Activated B cell treated with CpG ODN at 0.5 μM for 24 hours (primary cell): ENCODE data around the gene TSR3. TPM values are rescaled to one million over a fixed set of nuclear protein-coding genes. Genes with fewer than 3 reads are reported as not detected.

Source experiments
- ATAC-seq: fragments of 200-7000 bp; cut with Tn5 transposase; one replicate; pipeline ENCODE4 v1.10.0; 2021; ENCODE audit warnings: low read depth, mild to moderate bottlenecking, moderate library complexity
- CTCF ChIA-PET: fragments of 350-600 bp; sonication (Branson Sonifier 250); formaldehyde crosslinking; loops from one replicate; lab custom pipeline; 2021; ENCODE audit warnings: antibody characterized with exemption; lab: Charles Lee
- POLR2A ChIA-PET: fragments of 350-600 bp; sonication (Branson Sonifier 250); formaldehyde crosslinking; loops from one replicate; lab custom pipeline; 2021; ENCODE audit warnings: antibody characterized with exemption; lab: Charles Lee
- DNase-seq: peaks from one replicate; pipeline ENCODE4 v3.0.0; 2022
- H3K27ac Mint-ChIP-seq: one replicate; pipeline ENCODE4 v1.8.0; 2020; ENCODE audit warnings: mixed read lengths
- H3K27me3 Mint-ChIP-seq: one replicate; pipeline ENCODE4 v1.8.0; 2021; ENCODE audit warnings: mixed read lengths
- H3K36me3 Mint-ChIP-seq: one replicate; pipeline ENCODE4 v1.8.0; 2021; ENCODE audit warnings: low read depth, mixed read lengths
- H3K4me1 Mint-ChIP-seq: one replicate; pipeline ENCODE4 v1.8.0; 2021; ENCODE audit warnings: mixed read lengths
- H3K4me3 Mint-ChIP-seq: one replicate; pipeline ENCODE4 v1.8.0; 2020; ENCODE audit warnings: mild to moderate bottlenecking, mixed read lengths
- H3K9me3 Mint-ChIP-seq: one replicate; pipeline ENCODE4 v1.8.0; 2020; ENCODE audit warnings: mixed read lengths
- intact Hi-C: fragments of 100-400 bp; cut with micrococcal nuclease; formaldehyde crosslinking; loops from one replicate; pipeline ENCODE4 v1.15.1; 2024
- total RNA-seq: library from RNA; stranded (reverse); gene quantifications from 2 replicates; pipeline ENCODE4 v1.2.3, GENCODE V29; 2022
- TF ChIP-seq, protein P1 (sequence below): fragments of 200-600 bp; IDR thresholded peaks from one replicate; pipeline ENCODE4 v1.8.0; 2022; ENCODE audit warnings: antibody characterized with exemption, mild to moderate bottlenecking

TSR3 gene
- total RNA-seq, 1 donor from 2014 or later = 45.3 TPM

DNA sequence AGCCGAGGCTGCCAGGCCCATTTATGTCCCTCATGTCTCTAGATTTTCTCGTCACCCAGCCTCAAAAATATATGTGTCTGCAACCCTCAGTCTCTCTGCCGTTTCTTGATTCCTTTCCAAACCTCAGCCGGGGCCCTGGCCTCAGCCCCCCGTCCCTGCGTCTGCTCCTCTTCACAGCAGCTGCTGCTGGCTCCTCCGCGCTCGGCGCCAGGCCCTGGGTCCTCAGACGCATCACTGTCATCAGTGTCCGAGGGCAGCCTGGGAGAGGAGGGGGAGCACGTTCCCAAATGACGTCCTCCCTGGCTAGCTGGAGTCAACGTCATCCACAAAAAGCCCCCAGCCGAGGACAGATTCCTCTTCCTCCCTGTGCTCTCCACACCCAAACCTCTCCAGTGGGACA lies 2.3 kb downstream of the TSR3 start:
- no peaks in the 10 kb centered on the region for H3K27me3 Mint-ChIP-seq
- no peak overlapping the region for H3K4me3 Mint-ChIP-seq
- peaks cover 27% of the 10 kb centered on the region for H3K4me1 Mint-ChIP-seq
- ChIA-PET POLR2A (no interaction called here), CTCF (no interaction called here)
- no peak for ATAC-seq
- H3K27ac Mint-ChIP-seq = no peak overlapping the region
- H3K36me3 Mint-ChIP-seq = peaks cover 24% of the 10 kb centered on the region
- TF ChIP-seq, protein P1, sequence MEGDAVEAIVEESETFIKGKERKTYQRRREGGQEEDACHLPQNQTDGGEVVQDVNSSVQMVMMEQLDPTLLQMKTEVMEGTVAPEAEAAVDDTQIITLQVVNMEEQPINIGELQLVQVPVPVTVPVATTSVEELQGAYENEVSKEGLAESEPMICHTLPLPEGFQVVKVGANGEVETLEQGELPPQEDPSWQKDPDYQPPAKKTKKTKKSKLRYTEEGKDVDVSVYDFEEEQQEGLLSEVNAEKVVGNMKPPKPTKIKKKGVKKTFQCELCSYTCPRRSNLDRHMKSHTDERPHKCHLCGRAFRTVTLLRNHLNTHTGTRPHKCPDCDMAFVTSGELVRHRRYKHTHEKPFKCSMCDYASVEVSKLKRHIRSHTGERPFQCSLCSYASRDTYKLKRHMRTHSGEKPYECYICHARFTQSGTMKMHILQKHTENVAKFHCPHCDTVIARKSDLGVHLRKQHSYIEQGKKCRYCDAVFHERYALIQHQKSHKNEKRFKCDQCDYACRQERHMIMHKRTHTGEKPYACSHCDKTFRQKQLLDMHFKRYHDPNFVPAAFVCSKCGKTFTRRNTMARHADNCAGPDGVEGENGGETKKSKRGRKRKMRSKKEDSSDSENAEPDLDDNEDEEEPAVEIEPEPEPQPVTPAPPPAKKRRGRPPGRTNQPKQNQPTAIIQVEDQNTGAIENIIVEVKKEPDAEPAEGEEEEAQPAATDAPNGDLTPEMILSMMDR = no peak
- intact Hi-C loops = no loop called here
- DNase-seq = no peak
- no peaks in the 10 kb centered on the region for H3K9me3 Mint-ChIP-seq

DNA sequence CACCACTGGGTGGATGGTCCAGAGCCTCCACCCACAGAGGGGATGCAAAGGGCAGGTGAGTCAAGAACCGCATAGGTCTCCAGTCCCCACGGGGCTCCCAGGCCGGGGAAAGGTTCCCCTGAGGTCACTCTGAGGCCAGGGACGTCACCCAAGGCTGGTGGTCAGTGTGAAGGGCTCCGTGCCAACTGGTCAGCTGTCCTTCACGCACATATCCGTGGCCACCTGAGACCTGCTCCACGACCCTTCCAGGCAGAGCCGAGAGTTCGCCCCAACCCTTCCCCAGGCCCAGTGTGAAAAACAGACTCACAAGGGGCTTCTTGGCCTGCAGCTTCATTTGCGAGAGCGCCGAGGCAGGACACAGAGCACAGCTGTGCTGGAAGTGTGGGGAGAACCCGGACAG lies 2.8 kb downstream of the TSR3 start:
- Mint-ChIP-seq H3K9me3 (no peaks in the 10 kb centered on the region), H3K36me3 (peaks cover 24% of the 10 kb centered on the region), H3K27me3 (no peaks in the 10 kb centered on the region), H3K27ac (no peak overlapping the region), H3K4me3 (no peak overlapping the region), H3K4me1 (peaks cover 29% of the 10 kb centered on the region)
- DNase-seq = no peak
- POLR2A ChIA-PET = no interaction called here
- no peak for ATAC-seq
- CTCF ChIA-PET = interaction anchor here (0.8 kb wide), 1 partner anchor 15 kb away, joined by 3 read pairs; no protein-coding TSS in a partner anchor
- intact Hi-C loops = no loop called here
- TF ChIP-seq, protein P1 = no peak

DNA sequence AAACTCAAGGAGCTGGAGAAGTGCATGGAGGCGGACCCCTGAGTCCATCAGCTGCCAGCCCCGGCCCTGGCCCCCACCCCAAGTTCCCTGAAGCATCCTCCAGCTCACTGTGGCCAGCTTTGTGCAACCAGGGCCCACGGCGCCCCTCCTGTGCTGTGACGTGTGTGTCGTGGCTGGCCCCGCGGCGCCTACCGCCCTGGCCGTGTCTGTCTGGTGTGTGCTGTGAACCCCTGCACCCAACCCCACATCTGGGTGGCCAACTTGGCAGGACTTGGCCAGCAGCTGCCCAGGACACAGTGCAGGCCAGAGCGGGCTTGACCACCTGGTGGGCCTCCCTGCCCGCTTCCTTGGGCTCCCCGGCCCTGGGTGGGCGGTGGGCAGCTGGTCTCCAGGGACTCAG lies 3.2 kb downstream of the TSR3 start:
- CTCF ChIA-PET = interaction anchor here (0.8 kb wide), 1 partner anchor 15 kb away, joined by 3 read pairs; no protein-coding TSS in a partner anchor

DNA sequence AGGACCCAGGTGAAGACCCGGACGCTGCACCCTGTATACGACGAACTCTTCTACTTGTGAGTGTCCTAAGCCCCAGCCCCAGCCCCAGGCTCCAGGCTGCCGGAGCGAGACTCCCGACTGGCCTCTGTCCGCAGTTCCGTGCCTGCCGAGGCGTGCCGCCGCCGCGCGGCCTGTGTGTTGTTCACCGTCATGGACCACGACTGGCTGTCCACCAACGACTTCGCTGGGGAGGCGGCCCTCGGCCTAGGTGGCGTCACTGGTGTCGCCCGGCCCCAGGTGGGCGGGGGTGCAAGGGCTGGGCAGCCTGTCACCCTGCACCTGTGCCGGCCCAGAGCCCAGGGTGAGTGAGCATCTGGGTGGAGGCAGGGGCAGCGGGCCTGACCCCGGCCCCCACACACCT lies 3.7 kb downstream of the TSR3 start:
- Mint-ChIP-seq H3K27me3 (no peaks in the 10 kb centered on the region), H3K9me3 (no peaks in the 10 kb centered on the region), H3K36me3 (peaks cover 21% of the 10 kb centered on the region), H3K27ac (no peak overlapping the region), H3K4me1 (peaks cover 27% of the 10 kb centered on the region), H3K4me3 (no peak overlapping the region)
- no peak for DNase-seq
- ChIA-PET POLR2A (interaction anchor here (0.8 kb wide), 1 partner anchor 17 kb away, joined by 5 read pairs; no protein-coding TSS in a partner anchor), CTCF (no interaction called here)
- no peak for ATAC-seq
- TF ChIP-seq, protein P1 = no peak
- intact Hi-C loops = no loop called here

More for the DNA sequence above, 3.2 kb downstream of the TSR3 start:
- POLR2A ChIA-PET = no interaction called here
- intact Hi-C loops = no loop called here
- H3K27ac Mint-ChIP-seq = no peak overlapping the region
- no peaks in the 10 kb centered on the region for H3K27me3 Mint-ChIP-seq
- DNase-seq = no peak
- no peak overlapping the region for H3K4me3 Mint-ChIP-seq
- no peak for ATAC-seq
- H3K36me3 Mint-ChIP-seq = peaks cover 24% of the 10 kb centered on the region
- TF ChIP-seq, protein P1 = no peak
- peaks cover 27% of the 10 kb centered on the region for H3K4me1 Mint-ChIP-seq
- no peaks in the 10 kb centered on the region for H3K9me3 Mint-ChIP-seq

DNA sequence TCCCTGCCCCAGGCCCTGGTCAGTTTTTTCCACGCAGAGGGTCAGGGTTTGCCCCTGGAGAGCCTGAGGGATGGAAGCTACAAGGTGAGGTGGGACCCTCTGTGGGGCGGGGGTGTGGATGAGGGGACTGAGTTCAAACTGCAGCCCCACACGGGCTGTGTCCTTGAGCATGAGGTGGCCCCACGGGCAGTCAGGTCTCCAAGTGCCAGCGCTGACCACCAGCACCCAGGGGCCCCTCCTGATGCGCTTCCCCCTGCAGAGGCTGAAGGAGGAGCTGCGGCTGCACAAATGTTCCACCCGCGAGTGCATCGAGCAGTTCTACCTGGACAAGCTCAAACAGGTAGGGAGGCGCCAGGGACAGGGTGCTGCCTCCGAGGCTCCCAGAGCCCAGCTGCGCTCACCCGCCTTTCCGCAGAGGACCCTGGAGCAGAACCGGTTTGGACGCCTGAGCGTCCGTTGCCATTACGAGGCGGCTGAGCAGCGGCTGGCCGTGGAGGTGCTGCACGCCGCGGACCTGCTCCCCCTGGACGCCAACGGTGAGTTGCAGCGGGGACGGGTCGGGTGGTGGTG lies 4.3 kb downstream of the TSR3 start:
- POLR2A ChIA-PET = interaction anchor here (0.8 kb wide), 1 partner anchor 17 kb away, joined by 5 read pairs; no protein-coding TSS in a partner anchor
- TF ChIP-seq, protein P1 = no peak
- intact Hi-C loops = no loop called here
- no peaks in the 10 kb centered on the region for H3K9me3 Mint-ChIP-seq
- peaks cover 21% of the 10 kb centered on the region for H3K36me3 Mint-ChIP-seq
- CTCF ChIA-PET = no interaction called here
- peaks cover 28% of the 10 kb centered on the region for H3K4me1 Mint-ChIP-seq
- no peak for DNase-seq
- no peak for ATAC-seq
- H3K4me3 Mint-ChIP-seq = no peak overlapping the region
- H3K27ac Mint-ChIP-seq = no peak overlapping the region
- H3K27me3 Mint-ChIP-seq = no peaks in the 10 kb centered on the region
